Uterus (tissue), 2 donors: Measurements from ENCODE around the gene KRR1.

ENCODE experiments used
- CTCF ChIP-seq, 4 experiments: fragments of 200-600 bp in 2 of 4; fragments of 450-650 bp in 2 of 4; sonication (generic) in 2 of 4; IDR thresholded peaks; one replicate each; pipeline ENCODE4 v1.5.1; 2016 to 2019; ENCODE audit warnings: antibody characterized with exemption in 4 of 4, mild to moderate bottlenecking in 2 of 4, moderate library complexity in 1 of 4
- POLR2A ChIP-seq, 2 donors: fragments of 450-650 bp; IDR thresholded peaks; one replicate each; pipeline ENCODE4 v1.6.1; 2016; ENCODE audit warnings: antibody characterized with exemption in 2 of 2, mild to moderate bottlenecking in 1 of 2, moderate library complexity in 1 of 2

GRCh38 chr12:75556311-75556899 is 45.0 kb upstream of the KRR1 start:
- TF ChIP-seq CTCF (IDR thresholded peaks at IDR 0.05) (no peak), POLR2A (IDR thresholded peaks at IDR 0.05) (no peak)
